Keratinocyte (primary cell): Measurements from ENCODE around the gene RNF150. TPM values are rescaled to one million over a fixed set of nuclear protein-coding genes. Genes with fewer than 3 reads are reported as not detected.

Source experiments
- DNase-seq: peaks from one replicate; pipeline ENCODE4 v3.0.0-alpha.2; 2011; ENCODE audit warnings: low read depth, missing footprints, low spot score
- FAIRE-seq: peaks from 2 replicates; lab custom pipeline; 2011; peaks lifted over from hg19 to GRCh38; lab: Jason Lieb, UNC
- H2AFZ ChIP-seq: 2 replicates; pipeline ENCODE4 v1.6.0; 2012; ENCODE audit warnings: low read length, control low read depth, inconsistent platforms; ENCODE audit not compliant: control insufficient read depth
- H3K27ac ChIP-seq: 2 replicates; pipeline ENCODE4 v1.5.1; 2011; ENCODE audit warnings: low read length; ENCODE audit not compliant: control insufficient read depth, insufficient read depth
- H3K27me3 ChIP-seq: 3 replicates; pipeline ENCODE4 v1.6.0; 2011; ENCODE audit warnings: low read length; ENCODE audit not compliant: control insufficient read depth, insufficient read depth; ENCODE audit errors: extremely low read depth
- H3K36me3 ChIP-seq, 2 experiments: 2 replicates in 1 of 2; 3 replicates in 1 of 2; pipeline ENCODE4 v1.5.1; 2011; ENCODE audit warnings: low read length in 2 of 2, mild to moderate bottlenecking in 1 of 2; ENCODE audit not compliant: control insufficient read depth in 2 of 2, insufficient read depth in 2 of 2; ENCODE audit errors: extremely low read depth in 1 of 2
- H3K4me1 ChIP-seq: 3 replicates; pipeline ENCODE4 v1.5.1; 2011; ENCODE audit warnings: low read length; ENCODE audit not compliant: control insufficient read depth, insufficient read depth; ENCODE audit errors: extremely low read depth
- H3K4me2 ChIP-seq: 3 replicates; pipeline ENCODE4 v1.6.0; 2011; ENCODE audit warnings: low read depth, low read length; ENCODE audit not compliant: control insufficient read depth, insufficient read depth; ENCODE audit errors: extremely low read depth
- H3K4me3 ChIP-seq, 3 experiments: fragments of 200-600 bp in 1 of 3; sonication (generic) in 1 of 3; 2 replicates in 2 of 3; 3 replicates in 1 of 3; pipeline ENCODE4 v1.5.1; 2011 to 2016; ENCODE audit warnings: low read length in 3 of 3, mild to moderate bottlenecking in 3 of 3, control low read depth in 2 of 3, inconsistent platforms in 1 of 3, low read depth in 1 of 3, mixed read lengths in 1 of 3, mixed run types in 1 of 3, moderate library complexity in 1 of 3; ENCODE audit not compliant: control insufficient read depth in 2 of 3, insufficient read depth in 2 of 3; ENCODE audit errors: extremely low read depth in 1 of 3
- H3K79me2 ChIP-seq: 2 replicates; pipeline ENCODE4 v1.6.0; 2012; ENCODE audit warnings: low read length; ENCODE audit not compliant: control insufficient read depth, insufficient read depth
- H3K9ac ChIP-seq: 3 replicates; pipeline ENCODE4 v1.6.0; 2011; ENCODE audit warnings: low read length; ENCODE audit not compliant: control insufficient read depth, insufficient read depth; ENCODE audit errors: extremely low read depth
- H3K9me1 ChIP-seq: 3 replicates; pipeline ENCODE4 v1.6.0; 2011; ENCODE audit warnings: low read length; ENCODE audit not compliant: control insufficient read depth, insufficient read depth; ENCODE audit errors: extremely low read depth
- H3K9me3 ChIP-seq: 2 replicates; pipeline ENCODE4 v1.5.1; 2012; ENCODE audit warnings: low read depth, low read length; ENCODE audit not compliant: control insufficient read depth
- H4K20me1 ChIP-seq: 3 replicates; pipeline ENCODE4 v1.6.0; 2011; ENCODE audit warnings: low read length; ENCODE audit not compliant: control insufficient read depth, insufficient read depth; ENCODE audit errors: extremely low read depth
- EZH2 ChIP-seq: IDR thresholded peaks from one replicate; pipeline ENCODE4 v1.6.1; 2012; ENCODE audit warnings: inconsistent platforms, mild to moderate bottlenecking, low read length, moderate library complexity
- dilution Hi-C: fragments of 300-500 bp; cut with MboI; formaldehyde crosslinking; loops from one replicate; pipeline ENCODE4 v1.7.0; 2020; ENCODE audit warnings: low sequenced_read_pairs; ENCODE audit not compliant: extremely low pct_ligation_motif_present
- polyA plus RNA-seq, 5 experiments: library from polyadenylated mRNA; depleted of rRNA in 3 of 5; stranded (reverse) in 3 of 5; stranded (forward) in 1 of 5; unstranded in 1 of 5; fragments of >200 nt; gene quantifications; 1 replicate in 1 of 5; 2 replicates in 3 of 5; 3 replicates in 1 of 5; pipeline versions ENCODE4 v1.2.1 to v1.2.3, GENCODE V29; 2011 to 2012; ENCODE audit warnings: missing spikeins in 2 of 5, low read depth in 1 of 5, low replicate concordance in 1 of 5
- TF ChIP-seq, protein P1 (sequence below), 3 experiments: IDR thresholded peaks in 1 of 3; conservative IDR thresholded peaks in 1 of 3; optimal IDR thresholded peaks in 1 of 3; 2 replicates in 2 of 3; 3 replicates in 1 of 3; pipeline versions ENCODE3 to v1.5.1; 2011; ENCODE audit warnings: low read length in 3 of 3, mild to moderate bottlenecking in 3 of 3, moderate library complexity in 2 of 3, control low read depth in 1 of 3, inconsistent platforms in 1 of 3; ENCODE audit not compliant: insufficient read depth in 2 of 3; ENCODE audit errors: extremely low read depth in 1 of 3

Gene RNF150
- polyA plus RNA-seq, 1 donor (not counting 4 experiments of a cell fraction or from before 2014, with no cell fraction given), result 0.18 TPM

GRCh38 chr4:141158219-141158618 is 24.9 kb upstream of the RNF150 start:
- Histone ChIP-seq H3K27me3 (no peaks in the 10 kb centered on the region), H3K9me1 (no peaks in the 10 kb centered on the region), H3K4me3 (no peak overlapping the region), H4K20me1 (no peaks in the 10 kb centered on the region), H2AFZ (no peak overlapping the region), H3K9ac (no peak overlapping the region), H3K9me3 (no peaks in the 10 kb centered on the region), H3K27ac (no peak overlapping the region), H3K4me2 (no peak overlapping the region), H3K4me1 (no peaks in the 10 kb centered on the region), H3K79me2 (no peaks in the 10 kb centered on the region), H3K36me3 (no peaks in the 10 kb centered on the region)
- dilution Hi-C loops, result no loop called here
- TF ChIP-seq EZH2, result no peak
- TF ChIP-seq, protein P1, sequence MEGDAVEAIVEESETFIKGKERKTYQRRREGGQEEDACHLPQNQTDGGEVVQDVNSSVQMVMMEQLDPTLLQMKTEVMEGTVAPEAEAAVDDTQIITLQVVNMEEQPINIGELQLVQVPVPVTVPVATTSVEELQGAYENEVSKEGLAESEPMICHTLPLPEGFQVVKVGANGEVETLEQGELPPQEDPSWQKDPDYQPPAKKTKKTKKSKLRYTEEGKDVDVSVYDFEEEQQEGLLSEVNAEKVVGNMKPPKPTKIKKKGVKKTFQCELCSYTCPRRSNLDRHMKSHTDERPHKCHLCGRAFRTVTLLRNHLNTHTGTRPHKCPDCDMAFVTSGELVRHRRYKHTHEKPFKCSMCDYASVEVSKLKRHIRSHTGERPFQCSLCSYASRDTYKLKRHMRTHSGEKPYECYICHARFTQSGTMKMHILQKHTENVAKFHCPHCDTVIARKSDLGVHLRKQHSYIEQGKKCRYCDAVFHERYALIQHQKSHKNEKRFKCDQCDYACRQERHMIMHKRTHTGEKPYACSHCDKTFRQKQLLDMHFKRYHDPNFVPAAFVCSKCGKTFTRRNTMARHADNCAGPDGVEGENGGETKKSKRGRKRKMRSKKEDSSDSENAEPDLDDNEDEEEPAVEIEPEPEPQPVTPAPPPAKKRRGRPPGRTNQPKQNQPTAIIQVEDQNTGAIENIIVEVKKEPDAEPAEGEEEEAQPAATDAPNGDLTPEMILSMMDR (optimal IDR thresholded peaks at IDR 0.05 in 1 of 3, IDR thresholded peaks at IDR 0.05 in 1 of 3, conservative IDR thresholded peaks at IDR 0.05 in 1 of 3; ENCODE audit: extremely low read depth in 1 of 3, insufficient read depth in 2 of 3, low read length in 3 of 3), result peak in 1 of 3 experiments; percentile 23
- FAIRE-seq, result no peak
- DNase-seq, result no peak

DNA sequence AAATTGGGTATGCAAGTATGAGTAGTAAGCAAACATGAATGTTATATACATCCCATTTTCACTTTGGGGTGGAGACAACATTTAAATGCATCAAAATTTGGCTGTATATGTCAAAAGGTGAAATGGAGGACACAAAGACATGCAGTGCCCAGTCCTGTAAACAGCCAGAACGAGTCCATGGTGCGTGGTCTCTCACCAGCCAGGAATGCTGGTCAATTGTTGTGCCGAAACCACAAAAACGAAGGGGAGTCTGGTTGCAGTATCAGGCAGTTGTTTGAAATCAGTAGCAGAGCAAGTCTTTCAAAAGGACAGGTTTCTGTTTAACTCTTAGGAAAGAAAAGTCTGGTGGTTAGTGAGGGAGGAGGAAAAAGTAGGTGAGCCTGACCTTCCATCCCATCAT is 22.3 kb upstream of the RNF150 start:
- no peak for FAIRE-seq
- H3K4me2 ChIP-seq, result no peak overlapping the region
- H3K27me3 ChIP-seq, result no peaks in the 10 kb centered on the region
- H3K79me2 ChIP-seq, result no peaks in the 10 kb centered on the region
- H3K9me3 ChIP-seq, result no peaks in the 10 kb centered on the region
- H3K4me3 ChIP-seq, result no peak overlapping the region
- DNase-seq, result no peak
- H3K9ac ChIP-seq, result no peak overlapping the region
- no peaks in the 10 kb centered on the region for H3K36me3 ChIP-seq
- TF ChIP-seq, protein P1 (optimal IDR thresholded peaks at IDR 0.05 in 1 of 3, IDR thresholded peaks at IDR 0.05 in 1 of 3, conservative IDR thresholded peaks at IDR 0.05 in 1 of 3; ENCODE audit: extremely low read depth in 1 of 3, insufficient read depth in 2 of 3, low read length in 3 of 3), result no peak
- TF ChIP-seq EZH2, result no peak
- no peaks in the 10 kb centered on the region for H3K9me1 ChIP-seq
- no peaks in the 10 kb centered on the region for H3K4me1 ChIP-seq
- no peak overlapping the region for H2AFZ ChIP-seq
- no peaks in the 10 kb centered on the region for H4K20me1 ChIP-seq
- no peak overlapping the region for H3K27ac ChIP-seq
- dilution Hi-C loops, result no loop called here
